ENCODE data around the gene NMNAT2. TPM values are rescaled to one million over a fixed set of nuclear protein-coding genes. Genes with fewer than 3 reads are reported as not detected.

Gene NMNAT2
- total RNA-seq, 1 experiment from 2014 or later, result 11.4 TPM

GRCh38 chr1:183227422-183228346 is 190.5 kb downstream of the NMNAT2 start:
- Histone ChIP-seq H2BK5ac (ENCODE audit: insufficient read length, low read length) (no peak overlapping the region), H2BK15ac (ENCODE audit: low read depth, low read length) (no peak overlapping the region), H3K4ac (ENCODE audit: low read depth, low read length) (no peak overlapping the region), H2BK12ac (ENCODE audit: insufficient read length, low read depth, low read length) (no peak overlapping the region), H4K5ac (ENCODE audit: insufficient read length, low read depth, low read length) (no peak overlapping the region), H3K79me2 (ENCODE audit: insufficient read depth, low read length) (no peaks in the 10 kb centered on the region), H4K91ac (ENCODE audit: insufficient read length, low read depth, low read length) (no peak overlapping the region), H2BK20ac (ENCODE audit: low read depth, low read length, poor library complexity, severe bottlenecking) (no peak overlapping the region), H3K79me1 (ENCODE audit: insufficient read depth, low read depth, low read length, poor library complexity, severe bottlenecking) (no peaks in the 10 kb centered on the region), H3K9me3 (ENCODE audit: control insufficient read depth, low read depth, low read length) (no peaks in the 10 kb centered on the region), H3K14ac (ENCODE audit: insufficient read depth, low read length) (no peak overlapping the region), H3K56ac (ENCODE audit: insufficient read length, low read depth, low read length) (no peak overlapping the region), H3K27me3 (ENCODE audit: insufficient read depth, low read length) (no peaks in the 10 kb centered on the region), H3T11ph (ENCODE audit: low read length) (no peak overlapping the region), H4K8ac (replicated peaks; ENCODE audit: insufficient read length, low read depth, low read length) (no peak overlapping the region), H3K23me2 (ENCODE audit: insufficient read length, low read depth, low read length, poor library complexity, severe bottlenecking) (no peaks in the 10 kb centered on the region), H2AFZ (ENCODE audit: low read length) (no peak overlapping the region), H3K18ac (ENCODE audit: insufficient read length, low read depth, low read length) (no peak overlapping the region), H3K4me1 (ENCODE audit: insufficient read depth, low read length) (peaks cover 12% of the 10 kb centered on the region; the same call in 1 of the 2 replicates), H3K23ac (ENCODE audit: insufficient read length, low read depth, low read length) (no peak overlapping the region), H2AK5ac (ENCODE audit: insufficient read length, low read length) (no peak overlapping the region), H4K20me1 (ENCODE audit: control insufficient read depth, insufficient read depth, insufficient read length) (no peaks in the 10 kb centered on the region), H3K9ac (ENCODE audit: extremely low read depth, insufficient read length, low read length) (no peak overlapping the region), H3K4me2 (ENCODE audit: insufficient read depth, insufficient read length, low read length) (no peak overlapping the region), H2BK120ac (ENCODE audit: low read depth, low read length, poor library complexity, severe bottlenecking) (no peak overlapping the region), H3K27ac (ENCODE audit: insufficient read length, low read depth, low read length) (no peak overlapping the region)
- no CpG with 5 or more reads among the region's 16 CpGs for WGBS (ENCODE audit: extremely low coverage, insufficient read length, low lambda C conversion rate)
- Mint-ChIP-seq H3K27ac (no peak overlapping the region), H3K36me3 (ENCODE audit: insufficient read depth in 1 of 3, low read depth in 3 of 3) (no peaks in the 10 kb centered on the region; a peak in 1 of 7 replicates), H3K27me3 (ENCODE audit: low read depth) (no peaks in the 10 kb centered on the region), H3K9me3 (no peaks in the 10 kb centered on the region), H3K4me1 (peaks cover 10 to 19% of the 10 kb centered on the region in 2 experiments), H3K4me3 (no peak overlapping the region)
- peak; percentile 81 for DNase-seq
- TF ChIP-seq CTCF (conservative IDR thresholded peaks at IDR 0.05), result peak; percentile 87
